K562 (cell line): ENCODE results near the gene CDC42EP2. TPM values are rescaled to one million over a fixed set of nuclear protein-coding genes. Genes with fewer than 3 reads are reported as not detected.
A peak's percentile ranks its signal among the peaks of the same experiment; 100 is the strongest.

ENCODE experiments used
- ATF7 ChIP-seq: fragments of 450-650 bp; IDR thresholded peaks from 2 replicates; pipeline ENCODE4 v1.7.1; 2014; ENCODE audit warnings: mild to moderate bottlenecking, moderate library complexity
- HDAC1 ChIP-seq, 2 experiments: fragments of 450-650 bp; IDR thresholded peaks; 2 replicates each; pipeline ENCODE4 v1.6.1; 2016 to 2017; ENCODE audit warnings: inconsistent platforms in 1 of 2, mild to moderate bottlenecking in 1 of 2, moderate library complexity in 1 of 2
- HNRNPK ChIP-seq: fragments of 200-400 bp; formaldehyde crosslinking; IDR thresholded peaks from one replicate; pipeline ENCODE4 v1.6.1; 2018; ENCODE audit warnings: mild to moderate bottlenecking, low read depth, low read length; ENCODE audit not compliant: poor library complexity, severe bottlenecking
- LCOR ChIP-seq: sonication (generic); formaldehyde crosslinking; IDR thresholded peaks from 2 replicates; pipeline ENCODE4 v1.8.0; 2022; ENCODE audit warnings: mild to moderate bottlenecking, missing genetic modification reagents
- MYNN ChIP-seq, 2 experiments: sonication (generic); formaldehyde crosslinking in 1 of 2; IDR thresholded peaks; 2 replicates each; pipeline versions ENCODE4 v1.5.0 to v1.6.1; 2016 to 2020; ENCODE audit warnings: antibody characterized with exemption in 1 of 2, missing genetic modification reagents in 1 of 2
- NELFE ChIP-seq: IDR thresholded peaks from 2 replicates; pipeline ENCODE4 v1.6.1; 2011; ENCODE audit warnings: mild to moderate bottlenecking; ENCODE audit not compliant: insufficient read depth, insufficient read length
- SOX6 ChIP-seq: fragments of 450-650 bp; IDR thresholded peaks from 2 replicates; pipeline ENCODE4 v1.6.1; 2014; ENCODE audit warnings: mild to moderate bottlenecking
- ZBTB7A ChIP-seq: IDR thresholded peaks from 2 replicates; pipeline ENCODE4 v1.6.1; 2011; ENCODE audit warnings: low read depth, mild to moderate bottlenecking, low read length, moderate library complexity, borderline replicate concordance; ENCODE audit not compliant: control insufficient read depth
- polyA plus RNA-seq, 8 experiments: library from polyadenylated mRNA; depleted of rRNA in 4 of 8; stranded (reverse) in 5 of 8; unstranded in 3 of 8; fragments of >200 nt; fragmentation: Nextera tagmentation in 2 of 8; fragmentation: Illumina TruSeq in 1 of 8; extraction: Ambion mirVana in 2 of 8; extraction: Trizol in 1 of 8; gene quantifications; 2 replicates each; pipeline versions ENCODE4 v1.2.1 to v1.2.3, GENCODE V29; 2011 to 2014; ENCODE audit warnings: inconsistent platforms in 1 of 8, missing spikeins in 1 of 8
- total RNA-seq, 7 experiments: library from RNA; depleted of rRNA in 6 of 7; stranded (reverse); fragments of >200 nt in 6 of 7; fragmentation: Illumina TruSeq in 2 of 7; extraction: Trizol in 2 of 7; gene quantifications; 2 replicates each; pipeline versions ENCODE4 v1.2.1 to v1.2.3, GENCODE V29; 2011 to 2021; ENCODE audit warnings: low replicate concordance in 1 of 7
- TF ChIP-seq, protein P1 (sequence below): sonication (generic); formaldehyde crosslinking; IDR thresholded peaks from 2 replicates; pipeline ENCODE4 v1.8.1; 2023; ENCODE audit warnings: mild to moderate bottlenecking, missing genetic modification reagents
- TF ChIP-seq, protein P2 (sequence below): sonication (generic); formaldehyde crosslinking; IDR thresholded peaks from 2 replicates; pipeline ENCODE4 v1.8.0; 2022; ENCODE audit warnings: missing genetic modification reagents, mild to moderate bottlenecking, moderate library complexity, borderline replicate concordance
- TF ChIP-seq, protein P3 (sequence below), 2 experiments: fragments of 450-650 bp in 1 of 2; sonication (generic) in 1 of 2; formaldehyde crosslinking in 1 of 2; IDR thresholded peaks in 1 of 2; conservative IDR thresholded peaks in 1 of 2; 2 replicates each; pipeline versions ENCODE4 v1.6.1 to v1.8.1; 2016 to 2023; ENCODE audit warnings: mild to moderate bottlenecking in 2 of 2, moderate library complexity in 2 of 2, inconsistent platforms in 1 of 2, missing genetic modification reagents in 1 of 2

The CDC42EP2 gene
- total and polyA plus RNA-seq, 9 of the 15 experiments (the other 6 are each of a cell fraction or from before 2014, with no cell fraction given): 0.27 to 3.5 (median 0.83) TPM; not detected in 1

DNA sequence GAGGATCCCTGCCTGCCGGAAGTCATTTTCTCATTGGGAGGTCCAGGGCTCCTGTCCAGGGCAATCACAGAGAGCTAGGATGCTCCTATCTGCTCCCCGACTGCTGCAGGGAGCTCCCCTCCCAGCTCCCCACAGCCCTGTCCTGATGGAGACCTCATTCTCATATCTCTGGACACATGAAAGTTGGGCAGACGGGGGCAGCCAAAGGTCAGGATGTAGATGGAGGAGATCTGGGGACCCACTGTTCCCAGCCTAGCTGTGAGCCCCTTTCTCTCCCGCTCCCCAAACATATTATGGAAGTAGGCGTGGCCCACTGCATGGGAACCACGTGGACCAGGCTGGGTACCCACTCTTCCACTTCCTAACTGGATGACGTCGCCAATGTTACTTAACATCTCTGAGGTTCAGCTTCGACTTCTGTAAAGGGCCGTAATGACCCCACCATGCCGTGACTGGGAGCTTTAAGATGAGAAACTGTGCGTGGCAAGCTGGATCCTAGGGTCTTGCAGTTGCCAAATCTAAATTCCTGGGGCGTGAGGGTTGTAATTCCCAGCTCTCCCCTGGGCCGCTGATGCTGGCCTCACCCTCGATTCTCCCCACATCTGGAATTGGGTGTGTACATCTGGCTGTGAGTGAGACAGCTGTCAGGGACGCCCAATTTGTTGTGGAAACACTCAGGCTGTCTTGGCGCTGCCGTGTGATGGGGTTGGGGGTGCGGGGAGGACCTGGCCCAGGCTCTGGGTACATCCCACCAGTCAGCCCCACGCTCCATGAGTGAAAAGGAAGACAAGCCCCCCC, 1.8 kb downstream of the CDC42EP2 start (continued):
- TF ChIP-seq, protein P1, sequence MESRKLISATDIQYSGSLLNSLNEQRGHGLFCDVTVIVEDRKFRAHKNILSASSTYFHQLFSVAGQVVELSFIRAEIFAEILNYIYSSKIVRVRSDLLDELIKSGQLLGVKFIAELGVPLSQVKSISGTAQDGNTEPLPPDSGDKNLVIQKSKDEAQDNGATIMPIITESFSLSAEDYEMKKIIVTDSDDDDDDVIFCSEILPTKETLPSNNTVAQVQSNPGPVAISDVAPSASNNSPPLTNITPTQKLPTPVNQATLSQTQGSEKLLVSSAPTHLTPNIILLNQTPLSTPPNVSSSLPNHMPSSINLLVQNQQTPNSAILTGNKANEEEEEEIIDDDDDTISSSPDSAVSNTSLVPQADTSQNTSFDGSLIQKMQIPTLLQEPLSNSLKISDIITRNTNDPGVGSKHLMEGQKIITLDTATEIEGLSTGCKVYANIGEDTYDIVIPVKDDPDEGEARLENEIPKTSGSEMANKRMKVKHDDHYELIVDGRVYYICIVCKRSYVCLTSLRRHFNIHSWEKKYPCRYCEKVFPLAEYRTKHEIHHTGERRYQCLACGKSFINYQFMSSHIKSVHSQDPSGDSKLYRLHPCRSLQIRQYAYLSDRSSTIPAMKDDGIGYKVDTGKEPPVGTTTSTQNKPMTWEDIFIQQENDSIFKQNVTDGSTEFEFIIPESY (CRISPR knock-in tag): 0 out of 2 replicates have a peak, but pooled peaks have one; percentile 11
- TF ChIP-seq ZBTB7A: peak; percentile 8; the same call in 1 of the 2 replicates
- no peak for TF ChIP-seq MYNN (IDR thresholded peaks at IDR 0.05)
- TF ChIP-seq MYNN (CRISPR knock-in tag; IDR thresholded peaks at IDR 0.05): no peak
- TF ChIP-seq LCOR: no peak
- TF ChIP-seq, protein P2, sequence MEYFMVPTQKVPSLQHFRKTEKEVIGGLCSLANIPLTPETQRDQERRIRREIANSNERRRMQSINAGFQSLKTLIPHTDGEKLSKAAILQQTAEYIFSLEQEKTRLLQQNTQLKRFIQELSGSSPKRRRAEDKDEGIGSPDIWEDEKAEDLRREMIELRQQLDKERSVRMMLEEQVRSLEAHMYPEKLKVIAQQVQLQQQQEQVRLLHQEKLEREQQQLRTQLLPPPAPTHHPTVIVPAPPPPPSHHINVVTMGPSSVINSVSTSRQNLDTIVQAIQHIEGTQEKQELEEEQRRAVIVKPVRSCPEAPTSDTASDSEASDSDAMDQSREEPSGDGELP (CRISPR knock-in tag): peak; percentile 12; the same call in 1 of the 2 replicates
- no peak for TF ChIP-seq NELFE
- TF ChIP-seq ATF7: peak; percentile 83
- TF ChIP-seq SOX6: no peak
- no peak for TF ChIP-seq HNRNPK
- TF ChIP-seq, protein P3, sequence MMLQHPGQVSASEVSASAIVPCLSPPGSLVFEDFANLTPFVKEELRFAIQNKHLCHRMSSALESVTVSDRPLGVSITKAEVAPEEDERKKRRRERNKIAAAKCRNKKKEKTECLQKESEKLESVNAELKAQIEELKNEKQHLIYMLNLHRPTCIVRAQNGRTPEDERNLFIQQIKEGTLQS (IDR thresholded peaks at IDR 0.05): peak; percentile 55
- TF ChIP-seq, protein P3 (CRISPR knock-in tag; conservative IDR thresholded peaks at IDR 0.05): no peak
- 0 out of 4 replicates have a peak, but pooled peaks of 1 of the 2 experiments have one; percentile 12 for TF ChIP-seq HDAC1 (IDR thresholded peaks at IDR 0.05)
- TF ChIP-seq, all 486 proteins: peak for 9
